OCI-LY7 (cell line): Measurements from ENCODE around the gene ADAM22. TPM values are rescaled to one million over a fixed set of nuclear protein-coding genes. Genes with fewer than 3 reads are reported as not detected.

ENCODE experiments used
- BruUV-seq: library from RNA; stranded (reverse); fragments of 400-500 nt; replicated peaks from 2 replicates; lab custom pipeline; 2021; lab: Mats Ljungman, UMichigan
- CTCF ChIA-PET: fragments of 300-600 bp; sonication (Branson Sonifier 250); formaldehyde crosslinking; loops from one replicate; lab custom pipeline; 2022; ENCODE audit warnings: antibody characterized with exemption; ENCODE audit not compliant: unreplicated experiment; lab: Charles Lee
- POLR2A ChIA-PET: fragments of 300-600 bp; sonication (Branson Sonifier 250); formaldehyde crosslinking; loops from one replicate; lab custom pipeline; 2022; ENCODE audit warnings: antibody characterized with exemption; lab: Charles Lee
- DNase-seq: peaks from one replicate; pipeline ENCODE4 v3.0.0-alpha.2; 2015; ENCODE audit warnings: low spot score
- H2AFZ ChIP-seq: fragments of 200-600 bp; sonication (generic), shearing (Covaris generic); 2 replicates; pipeline ENCODE4 v1.6.1; 2014; ENCODE audit warnings: mild to moderate bottlenecking, antibody characterized with exemption, low read length, moderate library complexity
- H3K27ac ChIP-seq: fragments of 200-600 bp; sonication (generic); 2 replicates; pipeline ENCODE4 v1.5.1; 2014; ENCODE audit warnings: mixed run types, low read depth, mild to moderate bottlenecking, moderate library complexity, low read length, inconsistent platforms; ENCODE audit not compliant: poor library complexity, severe bottlenecking
- H3K36me3 ChIP-seq: fragments of 200-600 bp; sonication (generic); 2 replicates; pipeline ENCODE4 v1.6.1; 2014; ENCODE audit warnings: mild to moderate bottlenecking, antibody characterized with exemption, low read length, moderate library complexity, mixed read lengths; ENCODE audit not compliant: insufficient read depth
- H3K4me1 ChIP-seq: fragments of 200-600 bp; sonication (generic); 2 replicates; pipeline ENCODE4 v1.5.1; 2014; ENCODE audit warnings: mild to moderate bottlenecking, low read length; ENCODE audit not compliant: insufficient read depth, poor library complexity, severe bottlenecking
- H3K4me2 ChIP-seq: fragments of 200-600 bp; sonication (generic); 2 replicates; pipeline ENCODE4 v1.6.1; 2014; ENCODE audit warnings: mild to moderate bottlenecking, low read length
- H3K4me3 ChIP-seq: fragments of 200-600 bp; sonication (generic); 2 replicates; pipeline ENCODE4 v1.5.1; 2014; ENCODE audit warnings: mild to moderate bottlenecking, low read depth, low read length; ENCODE audit not compliant: poor library complexity, severe bottlenecking
- H3K79me2 ChIP-seq: fragments of 200-600 bp; sonication (generic); 2 replicates; pipeline ENCODE4 v1.6.1; 2016; ENCODE audit warnings: low read depth, mild to moderate bottlenecking, low read length, moderate library complexity, mixed read lengths; ENCODE audit not compliant: insufficient read depth
- H3K9me2 ChIP-seq: fragments of 200-600 bp; sonication (generic); 2 replicates; pipeline ENCODE4 v1.6.1; 2016; ENCODE audit warnings: mild to moderate bottlenecking, low read length, mixed read lengths; ENCODE audit not compliant: insufficient read depth
- H3K9me3 ChIP-seq: fragments of 200-600 bp; sonication (generic); 2 replicates; pipeline ENCODE4 v1.6.1; 2014; ENCODE audit warnings: mild to moderate bottlenecking, mixed run types, low read length, mixed read lengths
- H4K20me1 ChIP-seq: fragments of 200-600 bp; sonication (generic); 2 replicates; pipeline ENCODE4 v1.6.1; 2014; ENCODE audit warnings: mild to moderate bottlenecking, antibody characterized with exemption, low read length, moderate library complexity, mixed read lengths; ENCODE audit not compliant: insufficient read depth
- CTCF ChIP-seq: fragments of 200-600 bp; sonication (generic); conservative IDR thresholded peaks from 2 replicates; pipeline ENCODE4 v1.5.1; 2014; ENCODE audit warnings: mild to moderate bottlenecking, antibody characterized with exemption, low read length, moderate library complexity, mixed read lengths
- EZH2phosphoT487 ChIP-seq: fragments of 200-600 bp; sonication (generic); IDR thresholded peaks from 2 replicates; pipeline ENCODE4 v1.6.1; 2018; ENCODE audit warnings: low read depth, borderline replicate concordance, mild to moderate bottlenecking, mixed run types, antibody characterized with exemption, low read length, moderate library complexity, mixed read lengths
- intact Hi-C: fragments of 100-400 bp; cut with micrococcal nuclease; formaldehyde crosslinking; loops from one replicate; pipeline ENCODE4 v1.10.0; 2022; ENCODE audit not compliant: unreplicated experiment
- total RNA-seq, 2 experiments: library from RNA; depleted of rRNA in 1 of 2; stranded (reverse); fragments of >200 nt in 1 of 2; shearing (Covaris generic) in 1 of 2; gene quantifications; 2 replicates each; pipeline ENCODE4 v1.2.3, GENCODE V29; 2014 to 2022

The ADAM22 gene
- total RNA-seq, 2 experiments from 2014 or later, result 12.0 to 13.6 TPM

GRCh38 chr7:88040694-88041093 is 106.6 kb downstream of the ADAM22 start:
- H3K4me3 ChIP-seq, result no peak overlapping the region
- intact Hi-C loops, result no loop called here
- ChIA-PET CTCF (no interaction called here), POLR2A (no interaction called here)
- no peak for DNase-seq
- H2AFZ ChIP-seq, result no peak overlapping the region
- no peaks in the 10 kb centered on the region for H3K79me2 ChIP-seq
- BruUV-seq, result no TSS peak
- H4K20me1 ChIP-seq, result no peaks in the 10 kb centered on the region
- no peaks in the 10 kb centered on the region for H3K9me2 ChIP-seq
- H3K36me3 ChIP-seq, result no peaks in the 10 kb centered on the region
- no peak overlapping the region for H3K4me2 ChIP-seq
- H3K4me1 ChIP-seq, result no peaks in the 10 kb centered on the region
- H3K9me3 ChIP-seq, result no peaks in the 10 kb centered on the region
- TF ChIP-seq EZH2phosphoT487, result no peak
- no peak for TF ChIP-seq CTCF
- H3K27ac ChIP-seq, result no peak overlapping the region

GRCh38 chr7:88041583-88041982 is 107.5 kb downstream of the ADAM22 start:
- BruUV-seq, result no TSS peak
- no peaks in the 10 kb centered on the region for H3K79me2 ChIP-seq
- H3K9me2 ChIP-seq, result no peaks in the 10 kb centered on the region
- H4K20me1 ChIP-seq, result no peaks in the 10 kb centered on the region
- H3K36me3 ChIP-seq, result no peaks in the 10 kb centered on the region
- H3K4me3 ChIP-seq, result no peak overlapping the region
- no peak overlapping the region for H3K27ac ChIP-seq
- H3K4me1 ChIP-seq, result no peaks in the 10 kb centered on the region
- no peak overlapping the region for H2AFZ ChIP-seq
- TF ChIP-seq CTCF, result no peak
- no peak for TF ChIP-seq EZH2phosphoT487
- H3K4me2 ChIP-seq, result no peak overlapping the region
- DNase-seq, result no peak
- ChIA-PET CTCF (no interaction called here), POLR2A (interaction anchor here (0.7 to 1.2 kb wide), 2 partner anchors 16 to 178 kb away, joined by 3 read pairs; no protein-coding TSS in a partner anchor)
- intact Hi-C loops, result no loop called here
- no peaks in the 10 kb centered on the region for H3K9me3 ChIP-seq

- BruUV-seq, result no TSS peak
- ChIA-PET POLR2A (interaction anchor here (0.7 to 1.2 kb wide), 4 partner anchors 16 to 179 kb away, joined by 3 to 4 read pairs (median 3); no protein-coding TSS in a partner anchor), CTCF (no interaction called here)
- no peak for DNase-seq
- H3K4me3 ChIP-seq, result no peak overlapping the region
- H3K4me1 ChIP-seq, result no peaks in the 10 kb centered on the region
- no peak overlapping the region for H2AFZ ChIP-seq
- no peak overlapping the region for H3K27ac ChIP-seq
- no peak for TF ChIP-seq CTCF
- TF ChIP-seq EZH2phosphoT487, result no peak
- H4K20me1 ChIP-seq, result no peaks in the 10 kb centered on the region
- no peaks in the 10 kb centered on the region for H3K79me2 ChIP-seq
- no peak overlapping the region for H3K4me2 ChIP-seq
- no peaks in the 10 kb centered on the region for H3K9me3 ChIP-seq
- intact Hi-C loops, result no loop called here
- no peaks in the 10 kb centered on the region for H3K9me2 ChIP-seq
- H3K36me3 ChIP-seq, result no peaks in the 10 kb centered on the region
Measured at GRCh38 chr7:88042157-88042556, 108.1 kb downstream of the ADAM22 start.
